AG04450 (cell line): Measurements from ENCODE around the gene EXOC3L4. TPM values are rescaled to one million over a fixed set of nuclear protein-coding genes. Genes with fewer than 3 reads are reported as not detected.

Source experiments
- CTCF ChIA-PET: fragments of 300-600, 350-600 bp; formaldehyde crosslinking; extraction: SDS; loops from one replicate; lab custom pipeline; 2022; ENCODE audit warnings: antibody characterized with exemption, inconsistent platforms; lab: Charles Lee
- POLR2A ChIA-PET: fragments of 350-600 bp; formaldehyde crosslinking; extraction: SDS; loops from one replicate; lab custom pipeline; 2021; ENCODE audit warnings: antibody characterized with exemption, inconsistent platforms; lab: Yijun Ruan, JAX
- DNase-seq: peaks from one replicate; pipeline ENCODE4 v3.0.0-alpha.2; 2011; ENCODE audit warnings: low read depth, low spot score
- H3K27ac ChIP-seq: one replicate; pipeline ENCODE4 v1.5.1; 2012; ENCODE audit warnings: low read depth, low read length, control low read depth
- H3K27me3 ChIP-seq: one replicate; pipeline ENCODE4 v1.6.0; 2012; ENCODE audit warnings: low read length; ENCODE audit not compliant: control insufficient read depth, insufficient read depth
- H3K4me3 ChIP-seq: 2 replicates; pipeline ENCODE4 v1.5.1; 2011; ENCODE audit warnings: mild to moderate bottlenecking, low read depth, low read length, control low read depth
- H3K9me3 ChIP-seq: 2 replicates; pipeline ENCODE4 v1.5.1; 2012; ENCODE audit warnings: low read length; ENCODE audit not compliant: control insufficient read depth, insufficient read depth
- polyA plus RNA-seq: library from polyadenylated mRNA; depleted of rRNA; stranded (reverse); fragments of >200 nt; gene quantifications from 2 replicates; pipeline ENCODE4 v1.2.3, GENCODE V29; 2011
- TF ChIP-seq, protein P1 (sequence below): IDR thresholded peaks from 2 replicates; pipeline ENCODE4 v1.5.1; 2011; ENCODE audit warnings: low read depth, low read length, control low read depth, inconsistent platforms

The EXOC3L4 gene
- polyA plus RNA-seq, 1 experiment, result not detected

DNA sequence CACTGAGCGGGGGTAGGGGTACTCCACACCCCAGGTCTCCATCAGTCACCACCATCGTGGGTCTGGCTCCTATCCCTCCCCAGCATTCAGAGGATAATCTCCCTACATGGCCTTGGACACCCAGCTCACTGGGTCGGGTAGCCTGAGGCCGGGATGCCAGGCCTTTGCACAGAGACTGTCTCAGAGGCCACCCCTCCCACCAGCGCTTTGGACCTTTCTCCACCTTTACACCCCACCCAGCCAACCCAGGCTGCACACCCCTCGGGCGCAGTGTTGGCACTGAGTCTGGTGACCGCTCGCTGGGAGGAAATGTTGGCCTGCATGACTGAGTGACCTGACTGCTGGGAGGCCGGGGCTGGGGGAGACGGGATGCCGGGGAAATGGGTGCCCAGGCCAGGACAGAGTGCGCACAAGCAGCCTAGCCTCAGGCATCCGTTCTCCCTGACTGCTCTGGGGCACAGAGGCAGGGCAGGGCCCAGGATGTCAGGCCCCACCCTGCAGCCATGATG is 21.1 kb upstream of the EXOC3L4 start:
- TF ChIP-seq, protein P1, sequence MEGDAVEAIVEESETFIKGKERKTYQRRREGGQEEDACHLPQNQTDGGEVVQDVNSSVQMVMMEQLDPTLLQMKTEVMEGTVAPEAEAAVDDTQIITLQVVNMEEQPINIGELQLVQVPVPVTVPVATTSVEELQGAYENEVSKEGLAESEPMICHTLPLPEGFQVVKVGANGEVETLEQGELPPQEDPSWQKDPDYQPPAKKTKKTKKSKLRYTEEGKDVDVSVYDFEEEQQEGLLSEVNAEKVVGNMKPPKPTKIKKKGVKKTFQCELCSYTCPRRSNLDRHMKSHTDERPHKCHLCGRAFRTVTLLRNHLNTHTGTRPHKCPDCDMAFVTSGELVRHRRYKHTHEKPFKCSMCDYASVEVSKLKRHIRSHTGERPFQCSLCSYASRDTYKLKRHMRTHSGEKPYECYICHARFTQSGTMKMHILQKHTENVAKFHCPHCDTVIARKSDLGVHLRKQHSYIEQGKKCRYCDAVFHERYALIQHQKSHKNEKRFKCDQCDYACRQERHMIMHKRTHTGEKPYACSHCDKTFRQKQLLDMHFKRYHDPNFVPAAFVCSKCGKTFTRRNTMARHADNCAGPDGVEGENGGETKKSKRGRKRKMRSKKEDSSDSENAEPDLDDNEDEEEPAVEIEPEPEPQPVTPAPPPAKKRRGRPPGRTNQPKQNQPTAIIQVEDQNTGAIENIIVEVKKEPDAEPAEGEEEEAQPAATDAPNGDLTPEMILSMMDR, result no peak
- peaks cover 4% of the 10 kb centered on the region for H3K27me3 ChIP-seq
- no peak for DNase-seq
- CTCF ChIA-PET, result interaction anchor here (0.6 to 5.0 kb wide), 2 partner anchors 219 to 250 kb away, joined by 3 to 63 read pairs; no protein-coding TSS in a partner anchor
- no peak overlapping the region for H3K27ac ChIP-seq
- no peaks in the 10 kb centered on the region; the same call in 1 of the 2 replicates for H3K9me3 ChIP-seq
- H3K4me3 ChIP-seq, result no peak overlapping the region
- POLR2A ChIA-PET, result no interaction called here

DNA sequence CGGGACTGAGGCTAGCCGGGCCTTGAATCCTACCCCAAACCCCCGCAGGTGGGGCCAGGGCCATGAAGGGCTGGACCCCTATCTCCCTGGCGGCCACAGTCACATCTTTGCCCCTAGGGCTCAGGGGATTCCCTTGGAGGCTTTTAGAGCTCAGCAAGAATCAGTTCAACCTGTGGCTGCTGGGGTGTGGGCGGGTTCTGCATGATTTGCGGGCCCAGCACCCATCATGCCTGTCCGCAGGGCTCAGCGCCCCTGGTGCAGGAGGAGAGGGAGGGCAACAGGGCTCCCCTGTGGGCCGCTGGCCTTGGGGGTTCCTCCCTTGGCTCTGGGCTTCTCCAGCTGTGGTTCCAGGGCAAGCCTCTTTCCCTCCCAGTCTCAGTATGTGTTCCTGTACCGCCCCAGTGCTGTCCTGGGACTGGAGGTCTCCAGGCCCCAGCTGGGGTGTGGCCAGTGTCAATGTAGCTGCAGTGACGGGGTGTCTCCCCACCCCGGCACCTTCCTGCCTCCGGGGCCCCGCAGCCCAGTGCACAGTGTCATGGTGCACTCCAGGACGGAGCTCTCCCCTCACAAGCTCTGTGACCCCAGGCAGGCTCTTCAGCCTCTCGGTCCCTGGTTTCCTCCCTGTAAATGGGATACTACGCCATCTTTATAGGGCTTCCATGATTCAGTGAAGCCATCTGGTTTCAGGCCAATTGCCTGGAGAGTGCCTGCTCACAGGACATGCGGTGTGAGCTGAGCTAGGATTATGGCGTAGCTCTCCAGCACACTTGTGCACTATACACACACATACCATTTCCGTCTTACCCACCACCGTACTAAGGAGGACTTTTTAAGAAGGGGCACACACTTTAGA is 20.4 kb upstream of the EXOC3L4 start:
- no peaks in the 10 kb centered on the region; the same call in 1 of the 2 replicates for H3K9me3 ChIP-seq
- ChIA-PET POLR2A (no interaction called here), CTCF (interaction anchor here (0.6 to 5.0 kb wide), 14 partner anchors 15 to 249 kb away, joined by 3 to 63 read pairs (median 4); partner anchors contain the start of gene CDC42BPB)
- no peak overlapping the region for H3K27ac ChIP-seq
- TF ChIP-seq, protein P1, result no peak
- no peak overlapping the region for H3K4me3 ChIP-seq
- DNase-seq, result no peak
- peaks cover 4% of the 10 kb centered on the region for H3K27me3 ChIP-seq

DNA sequence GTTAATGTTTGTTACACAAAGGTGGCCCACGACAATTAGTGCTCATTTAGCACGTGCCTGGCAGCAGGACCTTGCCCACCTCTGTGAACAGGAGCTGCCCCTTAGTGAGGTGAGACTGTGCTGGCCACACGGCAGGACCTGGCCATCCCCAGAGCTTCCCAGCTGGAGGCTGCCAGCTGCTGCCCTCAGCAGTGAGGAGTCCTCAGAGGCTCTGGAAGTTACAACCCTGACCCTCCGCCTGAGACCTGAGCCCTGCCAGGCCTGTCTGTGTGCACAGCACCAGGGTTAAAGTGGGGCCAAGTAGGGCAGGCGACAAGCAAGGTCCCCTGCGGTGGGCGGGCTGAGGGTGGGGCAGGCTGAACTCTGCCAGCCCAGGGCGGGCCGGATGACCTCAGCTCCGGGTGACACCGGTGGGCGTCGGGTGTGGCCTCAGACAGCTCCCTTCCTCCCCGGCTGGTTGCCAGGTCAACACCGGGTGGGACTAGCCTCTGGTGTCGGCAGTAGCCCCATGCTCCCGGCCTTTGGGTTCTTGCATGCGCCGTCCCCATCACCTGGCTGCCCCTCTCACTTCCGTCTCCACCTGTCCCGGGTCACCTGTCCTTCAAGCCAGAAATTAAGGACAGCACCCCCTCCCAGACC is 19.7 kb upstream of the EXOC3L4 start:
- no peak overlapping the region for H3K4me3 ChIP-seq
- DNase-seq, result no peak
- ChIA-PET POLR2A (interaction anchor here (0.6 kb wide), 1 partner anchor 186 kb away, joined by 3 read pairs; no protein-coding TSS in a partner anchor), CTCF (interaction anchor here (0.6 to 5.0 kb wide), 16 partner anchors 16 to 259 kb away, joined by 3 to 63 read pairs (median 4); partner anchors contain the start of genes CDC42BPB and EIF5)
- peaks cover 7% of the 10 kb centered on the region for H3K27me3 ChIP-seq
- no peak overlapping the region for H3K27ac ChIP-seq
- TF ChIP-seq, protein P1, result no peak
- no peaks in the 10 kb centered on the region; the same call in 1 of the 2 replicates for H3K9me3 ChIP-seq

DNA sequence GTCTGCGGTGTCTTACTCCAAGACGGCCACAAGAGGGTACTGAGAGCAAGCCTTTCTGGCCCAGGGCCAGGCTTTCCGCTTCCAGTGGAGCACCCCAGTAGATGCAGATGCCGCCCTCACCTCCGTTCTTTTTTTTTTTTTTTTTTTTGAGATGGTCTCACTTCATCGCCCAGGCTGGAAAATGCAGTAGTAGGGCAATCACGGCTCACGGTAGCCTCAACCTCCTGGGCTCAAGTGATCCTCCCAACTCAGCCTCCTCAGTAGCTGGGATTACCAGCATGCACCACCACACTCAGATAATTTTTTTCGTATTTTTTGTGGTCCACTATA is 16.1 kb upstream of the EXOC3L4 start:
- TF ChIP-seq, protein P1, result peak; percentile 84
- peak; percentile 48 for DNase-seq
- ChIA-PET CTCF (interaction anchor here (0.6 to 5.0 kb wide), 6 partner anchors 26 to 438 kb away, joined by 3 to 63 read pairs (median 5); no protein-coding TSS in a partner anchor), POLR2A (interaction anchor here (0.7 kb wide), 1 partner anchor 214 kb away, joined by 10 read pairs; no protein-coding TSS in a partner anchor)
- H3K27me3 ChIP-seq, result peaks cover 11% of the 10 kb centered on the region
- H3K9me3 ChIP-seq, result no peaks in the 10 kb centered on the region; the same call in 1 of the 2 replicates
- no peak overlapping the region for H3K4me3 ChIP-seq
- no peak overlapping the region for H3K27ac ChIP-seq
